Measurements from ENCODE around the gene NEUROD2.

Gene NEUROD2

GRCh38 chr17:39629898-39630297 is 22.2 kb upstream of the NEUROD2 start:
- H3K9me2 ChIP-seq (replicated peaks; ENCODE audit: control insufficient read depth, low read length): no peaks in the 10 kb centered on the region
- TF ChIP-seq, protein P1, sequence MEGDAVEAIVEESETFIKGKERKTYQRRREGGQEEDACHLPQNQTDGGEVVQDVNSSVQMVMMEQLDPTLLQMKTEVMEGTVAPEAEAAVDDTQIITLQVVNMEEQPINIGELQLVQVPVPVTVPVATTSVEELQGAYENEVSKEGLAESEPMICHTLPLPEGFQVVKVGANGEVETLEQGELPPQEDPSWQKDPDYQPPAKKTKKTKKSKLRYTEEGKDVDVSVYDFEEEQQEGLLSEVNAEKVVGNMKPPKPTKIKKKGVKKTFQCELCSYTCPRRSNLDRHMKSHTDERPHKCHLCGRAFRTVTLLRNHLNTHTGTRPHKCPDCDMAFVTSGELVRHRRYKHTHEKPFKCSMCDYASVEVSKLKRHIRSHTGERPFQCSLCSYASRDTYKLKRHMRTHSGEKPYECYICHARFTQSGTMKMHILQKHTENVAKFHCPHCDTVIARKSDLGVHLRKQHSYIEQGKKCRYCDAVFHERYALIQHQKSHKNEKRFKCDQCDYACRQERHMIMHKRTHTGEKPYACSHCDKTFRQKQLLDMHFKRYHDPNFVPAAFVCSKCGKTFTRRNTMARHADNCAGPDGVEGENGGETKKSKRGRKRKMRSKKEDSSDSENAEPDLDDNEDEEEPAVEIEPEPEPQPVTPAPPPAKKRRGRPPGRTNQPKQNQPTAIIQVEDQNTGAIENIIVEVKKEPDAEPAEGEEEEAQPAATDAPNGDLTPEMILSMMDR (IDR thresholded peaks at IDR 0.05; ENCODE audit: low read depth, low read length, poor library complexity, severe bottlenecking): no peak
- TF ChIP-seq EZH2phosphoT487 (IDR thresholded peaks at IDR 0.05; ENCODE audit: borderline replicate concordance, low read length): no peak
- H3K36me3 ChIP-seq (ENCODE audit: control insufficient read depth, low read length): no peaks in the 10 kb centered on the region
- peaks cover 15% of the 10 kb centered on the region for H3K27me3 ChIP-seq (ENCODE audit: control insufficient read depth, low read length)
- H3F3A ChIP-seq (ENCODE audit: control insufficient read depth, insufficient read depth): no peaks in the 10 kb centered on the region
- H3K27ac ChIP-seq (ENCODE audit: low read depth, low read length): no peak overlapping the region
- no peaks in the 10 kb centered on the region for H3K79me2 ChIP-seq (ENCODE audit: control insufficient read depth, low read length)
- H3K4me1 ChIP-seq (ENCODE audit: control insufficient read depth, low read length): peaks cover 6% of the 10 kb centered on the region; the same call in 1 of the 2 replicates
- H3K4me3 ChIP-seq (ENCODE audit: low read length): no peak overlapping the region
- no peaks in the 10 kb centered on the region for H3K9me3 ChIP-seq (ENCODE audit: control insufficient read depth, insufficient read depth, low read length)
- no peaks in the 10 kb centered on the region for H4K20me1 ChIP-seq (ENCODE audit: control insufficient read depth, insufficient read depth, low read depth, low read length)
- no peak overlapping the region for H3K4me2 ChIP-seq (ENCODE audit: low read length)

- Histone ChIP-seq H3K4me1 (ENCODE audit: control insufficient read depth, low read length) (peaks cover 3% of the 10 kb centered on the region; the same call in 1 of the 2 replicates), H3K27me3 (ENCODE audit: control insufficient read depth, low read length) (peaks cover 19% of the 10 kb centered on the region), H3F3A (ENCODE audit: control insufficient read depth, insufficient read depth) (no peaks in the 10 kb centered on the region), H3K4me3 (ENCODE audit: low read length) (no peak overlapping the region), H3K36me3 (ENCODE audit: control insufficient read depth, low read length) (no peaks in the 10 kb centered on the region), H3K9me3 (ENCODE audit: control insufficient read depth, insufficient read depth, low read length) (no peaks in the 10 kb centered on the region), H3K27ac (ENCODE audit: low read depth, low read length) (no peak overlapping the region), H3K79me2 (ENCODE audit: control insufficient read depth, low read length) (no peaks in the 10 kb centered on the region), H4K20me1 (ENCODE audit: control insufficient read depth, insufficient read depth, low read depth, low read length) (no peaks in the 10 kb centered on the region), H3K4me2 (ENCODE audit: low read length) (no peak overlapping the region), H3K9me2 (replicated peaks; ENCODE audit: control insufficient read depth, low read length) (no peaks in the 10 kb centered on the region)
- TF ChIP-seq EZH2phosphoT487 (IDR thresholded peaks at IDR 0.05; ENCODE audit: borderline replicate concordance, low read length): no peak
- TF ChIP-seq, protein P1 (IDR thresholded peaks at IDR 0.05; ENCODE audit: low read depth, low read length, poor library complexity, severe bottlenecking): no peak
Measured at GRCh38 chr17:39629494-39629880, 21.8 kb upstream of the NEUROD2 start.

- Histone ChIP-seq H4K20me1 (ENCODE audit: control insufficient read depth, insufficient read depth, low read depth, low read length) (no peaks in the 10 kb centered on the region), H3K9me2 (replicated peaks; ENCODE audit: control insufficient read depth, low read length) (no peaks in the 10 kb centered on the region), H3K4me3 (ENCODE audit: low read length) (no peak overlapping the region), H3K4me2 (ENCODE audit: low read length) (no peak overlapping the region), H3K27me3 (ENCODE audit: control insufficient read depth, low read length) (peaks cover 19% of the 10 kb centered on the region), H3K9me3 (ENCODE audit: control insufficient read depth, insufficient read depth, low read length) (no peaks in the 10 kb centered on the region), H3K27ac (ENCODE audit: low read depth, low read length) (no peak overlapping the region), H3K79me2 (ENCODE audit: control insufficient read depth, low read length) (no peaks in the 10 kb centered on the region), H3K4me1 (ENCODE audit: control insufficient read depth, low read length) (peaks cover 1% of the 10 kb centered on the region), H3F3A (ENCODE audit: control insufficient read depth, insufficient read depth) (no peaks in the 10 kb centered on the region), H3K36me3 (ENCODE audit: control insufficient read depth, low read length) (no peaks in the 10 kb centered on the region)
- no peak for TF ChIP-seq EZH2phosphoT487 (IDR thresholded peaks at IDR 0.05; ENCODE audit: borderline replicate concordance, low read length)
- TF ChIP-seq, protein P1 (IDR thresholded peaks at IDR 0.05; ENCODE audit: low read depth, low read length, poor library complexity, severe bottlenecking): no peak
Measured at GRCh38 chr17:39628655-39629493, 21.2 kb upstream of the NEUROD2 start.

Data from DOHH2 (cell line).